Keratinocyte (primary cell): ENCODE measurements around the gene CD34. TPM values are rescaled to one million over a fixed set of nuclear protein-coding genes. Genes with fewer than 3 reads are reported as not detected.

Experiments used
- DNase-seq: peaks from one replicate; pipeline ENCODE4 v3.0.0-alpha.2; 2011; ENCODE audit warnings: low read depth, missing footprints, low spot score
- FAIRE-seq: peaks from 2 replicates; lab custom pipeline; 2011; peaks lifted over from hg19 to GRCh38; lab: Jason Lieb, UNC
- H2AFZ ChIP-seq: 2 replicates; pipeline ENCODE4 v1.6.0; 2012; ENCODE audit warnings: low read length, control low read depth, inconsistent platforms; ENCODE audit not compliant: control insufficient read depth
- H3K27ac ChIP-seq: 2 replicates; pipeline ENCODE4 v1.5.1; 2011; ENCODE audit warnings: low read length; ENCODE audit not compliant: control insufficient read depth, insufficient read depth
- H3K27me3 ChIP-seq: 3 replicates; pipeline ENCODE4 v1.6.0; 2011; ENCODE audit warnings: low read length; ENCODE audit not compliant: control insufficient read depth, insufficient read depth; ENCODE audit errors: extremely low read depth
- H3K36me3 ChIP-seq, 2 experiments: 2 replicates in 1 of 2; 3 replicates in 1 of 2; pipeline ENCODE4 v1.5.1; 2011; ENCODE audit warnings: low read length in 2 of 2, mild to moderate bottlenecking in 1 of 2; ENCODE audit not compliant: control insufficient read depth in 2 of 2, insufficient read depth in 2 of 2; ENCODE audit errors: extremely low read depth in 1 of 2
- H3K4me1 ChIP-seq: 3 replicates; pipeline ENCODE4 v1.5.1; 2011; ENCODE audit warnings: low read length; ENCODE audit not compliant: control insufficient read depth, insufficient read depth; ENCODE audit errors: extremely low read depth
- H3K4me2 ChIP-seq: 3 replicates; pipeline ENCODE4 v1.6.0; 2011; ENCODE audit warnings: low read depth, low read length; ENCODE audit not compliant: control insufficient read depth, insufficient read depth; ENCODE audit errors: extremely low read depth
- H3K4me3 ChIP-seq, 3 experiments: fragments of 200-600 bp in 1 of 3; sonication (generic) in 1 of 3; 2 replicates in 2 of 3; 3 replicates in 1 of 3; pipeline ENCODE4 v1.5.1; 2011 to 2016; ENCODE audit warnings: low read length in 3 of 3, mild to moderate bottlenecking in 3 of 3, control low read depth in 2 of 3, inconsistent platforms in 1 of 3, low read depth in 1 of 3, mixed read lengths in 1 of 3, mixed run types in 1 of 3, moderate library complexity in 1 of 3; ENCODE audit not compliant: control insufficient read depth in 2 of 3, insufficient read depth in 2 of 3; ENCODE audit errors: extremely low read depth in 1 of 3
- H3K79me2 ChIP-seq: 2 replicates; pipeline ENCODE4 v1.6.0; 2012; ENCODE audit warnings: low read length; ENCODE audit not compliant: control insufficient read depth, insufficient read depth
- H3K9ac ChIP-seq: 3 replicates; pipeline ENCODE4 v1.6.0; 2011; ENCODE audit warnings: low read length; ENCODE audit not compliant: control insufficient read depth, insufficient read depth; ENCODE audit errors: extremely low read depth
- H3K9me1 ChIP-seq: 3 replicates; pipeline ENCODE4 v1.6.0; 2011; ENCODE audit warnings: low read length; ENCODE audit not compliant: control insufficient read depth, insufficient read depth; ENCODE audit errors: extremely low read depth
- H3K9me3 ChIP-seq: 2 replicates; pipeline ENCODE4 v1.5.1; 2012; ENCODE audit warnings: low read depth, low read length; ENCODE audit not compliant: control insufficient read depth
- H4K20me1 ChIP-seq: 3 replicates; pipeline ENCODE4 v1.6.0; 2011; ENCODE audit warnings: low read length; ENCODE audit not compliant: control insufficient read depth, insufficient read depth; ENCODE audit errors: extremely low read depth
- EZH2 ChIP-seq: IDR thresholded peaks from one replicate; pipeline ENCODE4 v1.6.1; 2012; ENCODE audit warnings: inconsistent platforms, mild to moderate bottlenecking, low read length, moderate library complexity
- dilution Hi-C: fragments of 300-500 bp; cut with MboI; formaldehyde crosslinking; loops from one replicate; pipeline ENCODE4 v1.7.0; 2020; ENCODE audit warnings: low sequenced_read_pairs; ENCODE audit not compliant: extremely low pct_ligation_motif_present
- polyA plus RNA-seq, 5 experiments: library from polyadenylated mRNA; depleted of rRNA in 3 of 5; stranded (reverse) in 3 of 5; stranded (forward) in 1 of 5; unstranded in 1 of 5; fragments of >200 nt; gene quantifications; 1 replicate in 1 of 5; 2 replicates in 3 of 5; 3 replicates in 1 of 5; pipeline versions ENCODE4 v1.2.1 to v1.2.3, GENCODE V29; 2011 to 2012; ENCODE audit warnings: missing spikeins in 2 of 5, low read depth in 1 of 5, low replicate concordance in 1 of 5
- TF ChIP-seq, protein P1 (sequence below), 3 experiments: IDR thresholded peaks in 1 of 3; conservative IDR thresholded peaks in 1 of 3; optimal IDR thresholded peaks in 1 of 3; 2 replicates in 2 of 3; 3 replicates in 1 of 3; pipeline versions ENCODE3 to v1.5.1; 2011; ENCODE audit warnings: low read length in 3 of 3, mild to moderate bottlenecking in 3 of 3, moderate library complexity in 2 of 3, control low read depth in 1 of 3, inconsistent platforms in 1 of 3; ENCODE audit not compliant: insufficient read depth in 2 of 3; ENCODE audit errors: extremely low read depth in 1 of 3

Gene CD34
- polyA plus RNA-seq, 1 donor (not counting 4 experiments of a cell fraction or from before 2014, with no cell fraction given): 0.03 TPM

DNA sequence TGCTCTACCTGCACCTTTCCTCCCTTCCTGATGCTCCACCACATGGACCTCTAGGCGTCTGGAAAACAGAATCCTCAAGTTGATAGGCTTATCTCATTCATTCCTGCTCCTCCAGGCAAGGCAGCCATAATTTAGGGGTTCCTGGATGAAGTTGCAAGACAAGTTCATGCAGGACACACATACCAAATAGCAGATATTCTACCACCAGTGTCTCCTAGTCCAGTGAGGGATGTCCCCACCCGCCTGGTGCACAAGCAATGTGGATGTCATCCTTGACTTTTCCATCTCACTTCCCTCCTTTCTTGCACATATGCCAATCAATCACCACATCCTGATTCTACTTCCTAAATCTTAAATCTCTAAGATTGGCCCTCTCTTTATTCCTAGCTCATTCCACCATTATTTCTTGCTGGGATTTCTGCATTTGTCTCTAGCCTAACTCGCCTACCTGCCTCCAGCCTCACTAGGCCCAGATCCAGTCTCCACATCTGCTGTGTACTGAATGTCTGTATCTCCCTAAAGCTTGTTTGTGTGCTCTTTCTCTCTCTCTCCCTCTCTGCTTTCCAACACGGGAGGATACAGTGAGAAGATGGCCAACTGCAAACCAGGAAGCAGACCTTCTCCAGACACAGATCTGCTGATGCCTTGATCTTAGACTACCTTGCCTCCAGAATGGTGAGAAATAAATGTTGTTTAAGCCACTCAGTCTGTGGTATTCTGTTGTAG, 40.5 kb downstream of the CD34 start:
- Histone ChIP-seq H3K79me2 (peaks cover 26% of the 10 kb centered on the region), H3K9me3 (no peaks in the 10 kb centered on the region), H3K27ac (no peak overlapping the region), H3K4me2 (no peak overlapping the region), H2AFZ (peak overlapping the region; percentile 12), H3K36me3 (peaks cover 4 to 12% of the 10 kb centered on the region in 2 experiments), H3K27me3 (no peaks in the 10 kb centered on the region), H3K4me3 (no peak overlapping the region), H3K9ac (no peak overlapping the region), H3K9me1 (peaks cover 8% of the 10 kb centered on the region), H3K4me1 (peaks cover 50% of the 10 kb centered on the region), H4K20me1 (no peaks in the 10 kb centered on the region)
- TF ChIP-seq, protein P1, sequence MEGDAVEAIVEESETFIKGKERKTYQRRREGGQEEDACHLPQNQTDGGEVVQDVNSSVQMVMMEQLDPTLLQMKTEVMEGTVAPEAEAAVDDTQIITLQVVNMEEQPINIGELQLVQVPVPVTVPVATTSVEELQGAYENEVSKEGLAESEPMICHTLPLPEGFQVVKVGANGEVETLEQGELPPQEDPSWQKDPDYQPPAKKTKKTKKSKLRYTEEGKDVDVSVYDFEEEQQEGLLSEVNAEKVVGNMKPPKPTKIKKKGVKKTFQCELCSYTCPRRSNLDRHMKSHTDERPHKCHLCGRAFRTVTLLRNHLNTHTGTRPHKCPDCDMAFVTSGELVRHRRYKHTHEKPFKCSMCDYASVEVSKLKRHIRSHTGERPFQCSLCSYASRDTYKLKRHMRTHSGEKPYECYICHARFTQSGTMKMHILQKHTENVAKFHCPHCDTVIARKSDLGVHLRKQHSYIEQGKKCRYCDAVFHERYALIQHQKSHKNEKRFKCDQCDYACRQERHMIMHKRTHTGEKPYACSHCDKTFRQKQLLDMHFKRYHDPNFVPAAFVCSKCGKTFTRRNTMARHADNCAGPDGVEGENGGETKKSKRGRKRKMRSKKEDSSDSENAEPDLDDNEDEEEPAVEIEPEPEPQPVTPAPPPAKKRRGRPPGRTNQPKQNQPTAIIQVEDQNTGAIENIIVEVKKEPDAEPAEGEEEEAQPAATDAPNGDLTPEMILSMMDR (optimal IDR thresholded peaks at IDR 0.05 in 1 of 3, IDR thresholded peaks at IDR 0.05 in 1 of 3, conservative IDR thresholded peaks at IDR 0.05 in 1 of 3; ENCODE audit: extremely low read depth in 1 of 3, insufficient read depth in 2 of 3, low read length in 3 of 3): no peak
- TF ChIP-seq EZH2: no peak
- DNase-seq: no peak
- no peak for FAIRE-seq
- dilution Hi-C loops: no loop called here

GRCh38 chr1:207869859-207870258, 41.1 kb downstream of the CD34 start:
- DNase-seq (no peak), FAIRE-seq (no peak)
- Histone ChIP-seq H3K27ac (no peak overlapping the region), H3K79me2 (peaks cover 31% of the 10 kb centered on the region), H3K36me3 (peaks cover 4 to 17% of the 10 kb centered on the region in 2 experiments), H2AFZ (no peak overlapping the region), H3K9me3 (no peaks in the 10 kb centered on the region), H3K9me1 (peaks cover 8% of the 10 kb centered on the region), H3K4me1 (peaks cover 55% of the 10 kb centered on the region), H3K4me3 (no peak overlapping the region), H3K9ac (no peak overlapping the region), H3K27me3 (no peaks in the 10 kb centered on the region), H3K4me2 (peak overlapping the region; percentile 84), H4K20me1 (no peaks in the 10 kb centered on the region)
- TF ChIP-seq, protein P1 (optimal IDR thresholded peaks at IDR 0.05 in 1 of 3, IDR thresholded peaks at IDR 0.05 in 1 of 3, conservative IDR thresholded peaks at IDR 0.05 in 1 of 3; ENCODE audit: extremely low read depth in 1 of 3, insufficient read depth in 2 of 3, low read length in 3 of 3): no peak
- no peak for TF ChIP-seq EZH2
- dilution Hi-C loops: no loop called here
